ENCODE data around the gene CNFN. TPM values are rescaled to one million over a fixed set of nuclear protein-coding genes. Genes with fewer than 3 reads are reported as not detected.

The CNFN gene
- polyA plus RNA-seq, 6 donors from 2014 or later = 24.1 to 53.3 (median 37.7) TPM

GRCh38 chr19:42378225-42379215 is 11.6 kb downstream of the CNFN start:
- H3K4me3 Mint-ChIP-seq = peak overlapping the region in 1 of 8 donors; percentile 42
- peaks cover 8 to 18% (median 13%) of the 10 kb centered on the region in 3 donors for H3K27me3 Mint-ChIP-seq
- no peaks in the 10 kb centered on the region for H3K9me3 Mint-ChIP-seq
- ATAC-seq (ENCODE audit: low read depth in 2 of 2) = no peak
- H3K4me1 Mint-ChIP-seq = peaks cover 3 to 5% (median 4%) of the 10 kb centered on the region in 3 donors
- peak overlapping the region in 1 of 6 donors; percentile 85 for H3K27ac Mint-ChIP-seq
- no peak for DNase-seq
- H3K36me3 Mint-ChIP-seq = no peaks in the 10 kb centered on the region

GRCh38 chr19:42376177-42376555 is 13.9 kb downstream of the CNFN start:
- no peaks in the 10 kb centered on the region for H3K36me3 Mint-ChIP-seq
- ATAC-seq (ENCODE audit: low read depth in 2 of 2) = no peak
- H3K9me3 Mint-ChIP-seq = no peaks in the 10 kb centered on the region
- no peaks in the 10 kb centered on the region for H3K27me3 Mint-ChIP-seq
- H3K4me1 Mint-ChIP-seq = peaks cover 5 to 17% (median 9%) of the 10 kb centered on the region in 3 donors
- H3K27ac Mint-ChIP-seq = no peak overlapping the region
- no peak for DNase-seq
- H3K4me3 Mint-ChIP-seq = no peak overlapping the region

- DNase-seq (no peak), ATAC-seq (ENCODE audit: low read depth in 2 of 2) (no peak)
- H3K27ac Mint-ChIP-seq = no peak overlapping the region
- H3K36me3 Mint-ChIP-seq = no peaks in the 10 kb centered on the region
- H3K4me1 Mint-ChIP-seq = peaks cover 7 to 19% (median 11%) of the 10 kb centered on the region in 3 donors
- no peaks in the 10 kb centered on the region for H3K9me3 Mint-ChIP-seq
- H3K27me3 Mint-ChIP-seq = no peaks in the 10 kb centered on the region
- H3K4me3 Mint-ChIP-seq = no peak overlapping the region
Observed at GRCh38 chr19:42375415-42376176, 14.5 kb downstream of the CNFN start.

- no peaks in the 10 kb centered on the region for H3K9me3 Mint-ChIP-seq
- no peak for ATAC-seq (ENCODE audit: low read depth in 2 of 2)
- H3K4me3 Mint-ChIP-seq = no peak overlapping the region
- no peaks in the 10 kb centered on the region for H3K36me3 Mint-ChIP-seq
- peak overlapping the region in 2 of 6 donors; percentile 8 to 36 for H3K27ac Mint-ChIP-seq
- peaks cover 14 to 25% (median 17%) of the 10 kb centered on the region in 3 donors for H3K4me1 Mint-ChIP-seq
- no peak for DNase-seq
- H3K27me3 Mint-ChIP-seq = no peaks in the 10 kb centered on the region
Observed at GRCh38 chr19:42374826-42375376, 15.2 kb downstream of the CNFN start.

GRCh38 chr19:42370626-42371175 is 19.4 kb downstream of the CNFN start:
- Mint-ChIP-seq H3K4me3 (peak overlapping the region in 2 of 8 donors; percentile 15 to 16), H3K27me3 (no peaks in the 10 kb centered on the region), H3K27ac (peak overlapping the region in 1 of 6 donors; percentile 36), H3K9me3 (no peaks in the 10 kb centered on the region), H3K4me1 (peaks cover 29 to 42% (median 40%) of the 10 kb centered on the region in 3 donors), H3K36me3 (peaks cover 0 to 7% of the 10 kb centered on the region in 2 donors)
- ATAC-seq (ENCODE audit: low read depth in 2 of 2) (no peak), DNase-seq (no peak)

- ATAC-seq (ENCODE audit: low read depth in 2 of 2) (no peak), DNase-seq (no peak)
- no peaks in the 10 kb centered on the region for H3K27me3 Mint-ChIP-seq
- peak overlapping the region in 1 of 8 donors; percentile 15 for H3K4me3 Mint-ChIP-seq
- no peaks in the 10 kb centered on the region for H3K9me3 Mint-ChIP-seq
- H3K4me1 Mint-ChIP-seq = peaks cover 32 to 47% (median 46%) of the 10 kb centered on the region in 3 donors
- peaks cover 0 to 7% of the 10 kb centered on the region in 2 donors for H3K36me3 Mint-ChIP-seq
- H3K27ac Mint-ChIP-seq = peak overlapping the region in 3 of 6 donors; percentile 36 to 94 (median 87)
Observed at GRCh38 chr19:42370068-42370520, 20.0 kb downstream of the CNFN start.

GRCh38 chr19:42369433-42370067 is 20.5 kb downstream of the CNFN start:
- Mint-ChIP-seq H3K36me3 (peaks cover 0 to 7% of the 10 kb centered on the region in 2 donors), H3K27me3 (no peaks in the 10 kb centered on the region), H3K27ac (peak overlapping the region in 4 of 6 donors; percentile 20 to 96 (median 68)), H3K4me1 (peaks cover 36 to 52% (median 50%) of the 10 kb centered on the region in 3 donors), H3K9me3 (no peaks in the 10 kb centered on the region), H3K4me3 (no peak overlapping the region)
- no peak for DNase-seq
- ATAC-seq (ENCODE audit: low read depth in 2 of 2) = no peak

GRCh38 chr19:42368765-42369164 is 21.3 kb downstream of the CNFN start:
- ATAC-seq (ENCODE audit: low read depth in 2 of 2) = no peak
- Mint-ChIP-seq H3K27me3 (no peaks in the 10 kb centered on the region), H3K4me3 (no peak overlapping the region), H3K4me1 (peaks cover 43 to 60% (median 58%) of the 10 kb centered on the region in 3 donors), H3K27ac (peak overlapping the region in 3 of 6 donors; percentile 67 to 96 (median 72)), H3K9me3 (peaks cover 0 to 4% (median 0%) of the 10 kb centered on the region in 7 donors), H3K36me3 (peaks cover 2 to 9% of the 10 kb centered on the region in 2 donors)
- DNase-seq = no peak

- Mint-ChIP-seq H3K27ac (peak overlapping the region in 2 of 6 donors; percentile 49 to 67), H3K36me3 (peaks cover 6 to 13% of the 10 kb centered on the region in 2 donors), H3K4me1 (peaks cover 47 to 64% (median 62%) of the 10 kb centered on the region in 3 donors), H3K4me3 (peak overlapping the region in 1 of 8 donors; percentile 33), H3K27me3 (no peaks in the 10 kb centered on the region), H3K9me3 (peaks cover 0 to 5% (median 0%) of the 10 kb centered on the region in 7 donors)
- DNase-seq = no peak
- no peak for ATAC-seq (ENCODE audit: low read depth in 2 of 2)
Observed at GRCh38 chr19:42368360-42368759, 21.7 kb downstream of the CNFN start.

- H3K27me3 Mint-ChIP-seq = no peaks in the 10 kb centered on the region
- peak overlapping the region in 3 of 8 donors; percentile 12 to 44 (median 33) for H3K4me3 Mint-ChIP-seq
- DNase-seq (no peak), ATAC-seq (ENCODE audit: low read depth in 2 of 2) (no peak)
- H3K4me1 Mint-ChIP-seq = peaks cover 51 to 68% (median 64%) of the 10 kb centered on the region in 3 donors
- peaks cover 7 to 15% of the 10 kb centered on the region in 2 donors for H3K36me3 Mint-ChIP-seq
- peaks cover 0 to 5% (median 0%) of the 10 kb centered on the region in 7 donors for H3K9me3 Mint-ChIP-seq
- H3K27ac Mint-ChIP-seq = peak overlapping the region in 3 of 6 donors; percentile 13 to 78 (median 49)
Observed at GRCh38 chr19:42367929-42368328, 22.2 kb downstream of the CNFN start.

GRCh38 chr19:42366673-42367072 is 23.4 kb downstream of the CNFN start:
- peaks cover 46 to 69% (median 59%) of the 10 kb centered on the region in 3 donors for H3K4me1 Mint-ChIP-seq
- peaks cover 7 to 15% of the 10 kb centered on the region in 2 donors for H3K36me3 Mint-ChIP-seq
- H3K27ac Mint-ChIP-seq = peak overlapping the region in 5 of 6 donors; percentile 43 to 94 (median 84)
- peaks cover 0 to 5% (median 0%) of the 10 kb centered on the region in 7 donors for H3K9me3 Mint-ChIP-seq
- peak overlapping the region in 3 of 8 donors; percentile 15 to 78 (median 47) for H3K4me3 Mint-ChIP-seq
- DNase-seq (no peak), ATAC-seq (ENCODE audit: low read depth in 2 of 2) (no peak)
- no peaks in the 10 kb centered on the region for H3K27me3 Mint-ChIP-seq

All from naive B cell (primary cell).